NCI-H748 (cell line): ENCODE results near the gene SMIM35.
"Not testable (repeated sequence)": the region's sequence is repeated elsewhere in the genome, so short reads cannot be mapped to it uniquely, and the experiment has no call there.

Experiments used
- DNase-seq: peaks from one replicate; lab custom pipeline; 2025; ENCODE audit not compliant: unreplicated experiment; lab: John Stamatoyannopoulos, UW

SMIM35 gene

DNA sequence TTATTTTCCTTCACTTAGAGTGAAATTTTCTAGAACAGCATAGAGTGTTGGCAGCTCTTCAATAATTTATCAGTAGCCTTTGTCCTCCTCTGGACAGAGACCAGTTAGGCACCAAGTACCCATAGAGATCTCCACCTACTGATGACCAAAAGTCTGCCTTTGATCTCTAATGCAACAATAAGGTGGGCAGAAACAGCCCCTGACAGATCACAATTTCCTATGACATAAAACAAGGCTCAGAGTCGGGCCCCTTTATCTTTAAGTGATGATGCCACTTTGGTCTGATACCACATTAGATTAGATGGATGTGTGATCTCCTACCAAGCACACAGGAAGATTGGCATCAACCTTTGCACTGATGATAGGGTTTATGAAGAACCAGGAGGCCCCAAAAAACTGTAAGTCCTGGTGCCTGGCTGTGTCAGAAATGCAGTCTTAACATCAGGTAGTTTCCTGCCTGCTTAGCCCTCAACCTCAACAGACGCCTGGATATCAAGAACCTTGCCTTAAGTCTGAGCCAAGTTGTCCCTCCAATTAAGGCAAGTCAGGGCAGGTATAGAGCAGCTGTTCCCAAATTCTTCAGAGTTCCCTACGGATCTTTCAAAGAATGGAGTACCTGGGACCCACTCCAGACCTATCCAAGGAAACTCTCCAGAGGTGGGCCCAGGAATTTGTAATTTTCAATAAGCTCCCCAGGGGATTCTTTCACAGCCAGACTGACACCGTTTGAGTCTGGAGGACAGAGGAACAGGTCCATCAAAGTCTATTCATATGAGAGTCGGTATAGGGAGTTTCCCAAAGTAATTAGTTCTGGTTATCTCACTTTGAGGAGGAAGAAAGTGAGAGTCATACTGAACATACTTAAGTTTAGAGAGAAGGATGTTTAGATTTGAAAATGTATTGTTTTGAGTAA, 40.5 kb downstream of the SMIM35 start:
- DNase-seq: no peak

DNA sequence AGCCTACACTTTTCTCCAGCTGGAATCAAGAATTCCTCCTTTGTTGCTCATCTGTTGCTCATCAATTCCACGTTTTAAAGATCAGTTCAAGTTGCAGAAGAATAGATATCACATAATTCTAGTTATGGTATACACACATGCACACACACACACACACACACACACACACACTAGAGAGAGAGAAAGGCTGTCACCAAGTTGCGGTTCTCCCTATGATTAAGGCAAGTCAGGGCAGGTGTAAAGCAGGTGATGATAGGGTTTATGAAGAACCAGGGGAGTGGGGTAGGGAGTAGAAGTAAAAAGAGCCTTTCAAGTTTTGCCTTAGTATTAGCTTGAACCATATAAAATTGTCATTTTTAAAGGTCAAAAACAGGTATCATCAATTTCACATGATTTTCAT, 41.6 kb downstream of the SMIM35 start:
- no peak for DNase-seq

DNA sequence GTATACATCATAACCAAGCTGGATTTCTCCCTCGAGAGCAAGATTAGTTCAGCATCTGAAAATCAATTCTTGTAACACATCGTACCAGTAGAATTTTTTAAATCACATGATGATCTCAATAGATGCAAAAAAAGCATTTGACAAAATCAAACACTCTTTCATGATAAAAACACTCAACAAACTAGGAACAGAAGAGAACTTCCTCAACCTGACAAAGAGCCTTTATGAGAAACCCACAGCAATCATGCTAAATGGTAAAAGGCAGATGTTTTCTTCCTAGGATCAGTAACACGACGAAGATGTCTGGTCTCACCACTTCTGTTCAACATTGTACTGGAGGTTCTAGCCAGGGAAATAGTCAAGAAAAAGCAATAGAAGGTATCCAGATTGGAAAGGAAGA, 44.0 kb downstream of the SMIM35 start:
- no peak for DNase-seq

DNA sequence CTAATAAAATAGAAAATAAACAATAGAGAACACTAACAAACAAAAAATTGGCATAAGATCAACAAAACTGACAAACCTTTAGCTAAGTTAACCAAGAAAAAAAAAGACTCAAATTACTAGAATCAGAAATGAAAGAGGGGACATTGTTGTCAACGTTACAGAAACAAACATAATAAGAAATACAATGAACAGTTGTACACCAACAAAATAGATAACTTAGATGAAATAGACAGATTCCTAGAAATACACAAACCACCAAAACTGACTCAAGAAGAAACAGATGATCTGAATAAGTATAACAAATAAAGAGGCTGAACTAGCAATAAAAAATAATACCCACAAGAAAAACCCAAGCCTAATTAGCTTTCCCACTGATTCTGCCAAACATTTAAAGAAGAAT, 44.6 kb downstream of the SMIM35 start:
- DNase-seq: no peak

DNA sequence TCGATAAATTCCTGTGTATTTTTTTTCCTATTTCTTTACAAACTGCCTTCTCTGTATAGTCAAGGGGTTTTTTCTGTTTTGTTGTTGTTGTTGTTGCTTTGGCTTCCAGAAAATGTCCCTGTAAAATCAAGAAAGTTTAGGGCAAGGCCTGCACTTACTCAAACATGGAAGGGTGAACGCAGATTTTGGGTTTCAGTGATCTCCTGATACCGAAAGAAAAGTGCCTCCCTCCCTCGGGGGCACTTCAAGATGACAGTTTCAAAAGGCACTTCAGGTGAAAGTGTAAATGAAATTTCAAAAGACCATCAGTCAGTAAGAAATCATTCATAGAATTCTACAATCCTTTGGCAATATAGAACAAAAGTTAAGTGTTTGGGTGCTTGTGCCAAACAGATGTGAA, 53.3 kb downstream of the SMIM35 start:
- DNase-seq: no peak

DNA sequence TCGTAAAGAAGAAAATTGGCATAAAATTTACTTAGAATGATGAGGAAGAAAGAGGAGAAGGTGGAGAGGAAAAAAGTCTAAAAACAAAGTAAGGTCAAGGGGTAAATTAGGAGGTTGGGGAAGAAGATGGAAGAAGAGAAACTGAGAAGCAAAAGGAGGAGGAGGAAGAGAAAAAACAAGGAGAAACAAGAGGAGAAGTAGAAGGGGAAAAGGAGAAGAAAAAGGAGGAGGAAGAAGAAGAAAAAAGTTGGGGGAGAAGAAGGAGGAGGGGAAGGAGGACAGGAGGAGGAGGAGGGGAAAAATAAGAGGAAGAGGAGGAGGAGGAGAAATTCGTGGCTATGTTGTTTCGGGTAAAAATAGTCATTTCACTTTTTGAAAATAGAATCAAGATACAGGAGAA, 58.1 kb downstream of the SMIM35 start:
- no peak for DNase-seq

DNA sequence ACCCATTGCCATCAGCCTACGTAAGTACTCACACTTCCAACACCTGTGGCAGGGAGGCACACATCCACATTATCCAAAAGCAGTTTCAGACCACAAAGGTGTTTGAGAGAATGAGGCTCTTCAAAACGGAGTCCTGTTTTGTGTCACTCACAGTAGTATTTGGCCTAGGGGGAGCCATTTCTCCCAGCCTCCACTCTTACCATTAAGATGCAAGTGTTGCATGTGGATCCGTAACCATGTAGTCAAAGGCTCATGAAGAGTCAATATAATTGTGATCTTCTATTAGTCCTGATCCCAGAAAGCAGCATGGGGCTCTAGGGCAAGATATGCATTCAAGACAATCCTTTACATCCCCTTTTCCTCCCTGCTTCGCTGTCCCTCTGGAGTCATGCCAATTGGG, 59.1 kb downstream of the SMIM35 start:
- DNase-seq: no peak

DNA sequence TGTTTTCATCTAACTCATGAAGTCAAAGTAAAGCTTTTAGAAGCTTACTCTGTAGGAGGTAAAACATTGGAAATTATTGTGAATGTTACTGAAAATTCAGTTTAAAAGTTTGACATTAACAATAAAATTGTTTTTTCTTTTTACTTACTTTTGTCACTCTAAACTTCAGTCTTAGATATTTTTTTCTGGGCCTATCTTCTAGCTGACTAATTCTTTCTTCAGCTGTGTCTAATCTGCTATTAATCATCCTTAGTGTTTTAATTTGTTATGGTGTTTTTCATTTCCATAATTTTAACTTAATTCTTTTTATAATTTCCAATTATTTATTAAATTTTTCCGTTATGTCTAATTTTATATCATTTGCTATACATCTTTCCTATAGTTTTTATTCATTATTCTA, 65.6 kb downstream of the SMIM35 start:
- DNase-seq: no peak

DNA sequence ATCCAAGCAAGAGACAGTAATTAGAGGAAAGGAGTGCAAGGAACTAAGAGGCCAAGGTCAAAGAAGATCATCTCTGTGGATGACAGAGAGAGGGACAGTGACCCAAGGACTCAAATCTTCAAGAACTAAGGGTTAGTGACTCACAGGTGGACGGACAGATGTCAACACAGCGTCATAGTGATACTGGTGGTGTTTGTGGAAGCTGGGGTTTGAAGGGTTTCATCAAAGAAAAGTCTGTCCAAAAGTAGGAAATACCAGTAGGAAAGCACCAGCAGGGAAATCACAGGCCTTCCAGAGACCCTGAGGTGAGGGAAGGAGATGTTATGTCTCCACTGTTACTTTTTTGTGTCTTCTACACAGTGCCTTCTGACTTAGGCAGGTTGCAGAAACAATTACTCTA, 68.4 kb downstream of the SMIM35 start:
- no peak for DNase-seq

DNA sequence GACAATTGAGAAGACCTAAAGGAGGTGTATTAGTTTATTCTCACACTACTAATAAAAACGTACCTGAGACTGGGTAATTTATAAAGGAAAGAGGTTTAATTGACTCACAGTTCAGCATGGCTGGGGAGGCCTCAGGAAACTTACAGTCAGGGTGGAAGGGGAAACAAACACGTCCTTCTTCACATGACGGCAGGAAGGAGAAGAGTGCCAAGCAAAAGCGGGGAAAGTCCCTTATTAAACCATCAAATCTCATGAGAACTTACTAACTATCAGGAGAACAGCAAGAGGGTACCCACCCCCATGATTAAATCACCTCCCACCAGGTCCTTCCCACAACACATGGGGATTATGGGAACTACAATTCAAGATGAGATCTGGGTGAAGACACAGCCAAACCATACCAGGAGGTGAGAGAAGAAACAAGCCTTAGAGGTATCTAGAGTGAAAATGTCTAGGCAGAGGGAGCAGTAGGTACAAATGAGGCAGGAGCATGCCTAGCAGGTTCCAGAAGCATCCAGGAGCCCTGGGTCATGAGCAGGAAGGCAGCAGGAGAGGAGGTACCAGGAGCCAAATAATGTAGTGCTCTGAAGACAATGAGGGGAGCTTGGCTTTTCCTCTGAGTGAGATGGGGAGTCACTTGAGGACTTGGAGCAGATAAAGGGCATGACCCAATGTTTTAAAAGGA, 69.0 kb downstream of the SMIM35 start:
- DNase-seq: no peak

DNA sequence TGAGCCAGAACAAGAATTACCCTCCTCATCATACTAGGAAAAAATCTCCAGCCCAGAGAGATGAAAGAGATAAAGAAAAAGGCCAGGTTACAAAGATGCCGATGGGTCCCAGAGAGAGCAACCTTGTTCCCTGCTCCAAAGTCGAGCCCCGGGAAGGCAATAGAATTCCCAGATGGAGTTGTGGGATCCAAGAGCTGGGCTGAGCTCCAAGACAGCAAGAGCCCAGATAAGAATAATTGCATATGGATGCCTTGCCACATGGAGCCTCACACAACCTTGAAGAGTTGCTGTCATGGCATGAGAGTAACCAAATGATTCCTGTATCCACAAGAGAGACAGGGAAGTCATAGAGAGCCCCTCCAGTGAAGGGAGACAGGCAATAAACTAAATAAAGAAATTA, 69.7 kb downstream of the SMIM35 start:
- DNase-seq: no peak

DNA sequence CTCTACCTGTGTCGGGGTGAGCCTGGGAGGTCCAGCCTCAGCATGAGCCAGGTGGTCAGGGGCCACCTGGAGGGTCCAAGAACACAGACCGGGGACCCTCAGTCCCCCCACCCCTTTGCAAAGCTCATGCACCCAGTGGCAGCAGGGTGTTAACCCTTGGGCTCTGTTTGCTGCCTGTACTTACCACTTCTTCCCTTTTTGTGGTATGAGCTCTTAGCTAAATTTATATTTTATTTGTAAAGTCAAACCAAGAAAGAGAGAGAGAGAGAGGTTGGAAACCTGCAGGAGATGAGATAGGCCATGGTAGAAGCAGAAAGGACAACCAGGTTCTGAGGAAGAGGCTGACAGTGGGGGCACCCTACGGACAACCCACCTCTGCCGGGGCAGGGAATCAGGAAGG, 70.7 kb downstream of the SMIM35 start:
- DNase-seq: no peak

DNA sequence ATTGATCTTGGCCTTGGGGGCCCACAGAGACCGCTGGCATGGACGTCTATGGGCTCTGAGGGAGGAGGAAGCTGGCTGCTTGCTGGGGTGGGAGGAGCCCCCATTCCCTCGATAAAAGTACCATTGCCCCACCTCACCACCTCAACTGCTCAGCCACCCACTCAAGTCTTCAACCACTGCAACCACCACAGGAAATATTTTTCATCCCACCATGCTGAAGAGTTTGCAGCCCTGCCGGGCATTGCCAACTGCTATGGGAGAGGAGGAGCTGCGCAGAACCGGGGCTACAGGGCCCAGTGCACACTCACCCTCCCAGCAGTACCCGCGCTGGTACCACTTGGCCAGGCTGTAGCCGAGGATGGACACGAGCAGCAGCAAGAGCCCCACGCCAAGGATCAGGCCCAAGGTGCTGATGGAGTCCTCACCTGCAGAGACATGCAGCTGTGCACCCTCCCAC, 71.3 kb downstream of the SMIM35 start:
- no peak for DNase-seq

DNA sequence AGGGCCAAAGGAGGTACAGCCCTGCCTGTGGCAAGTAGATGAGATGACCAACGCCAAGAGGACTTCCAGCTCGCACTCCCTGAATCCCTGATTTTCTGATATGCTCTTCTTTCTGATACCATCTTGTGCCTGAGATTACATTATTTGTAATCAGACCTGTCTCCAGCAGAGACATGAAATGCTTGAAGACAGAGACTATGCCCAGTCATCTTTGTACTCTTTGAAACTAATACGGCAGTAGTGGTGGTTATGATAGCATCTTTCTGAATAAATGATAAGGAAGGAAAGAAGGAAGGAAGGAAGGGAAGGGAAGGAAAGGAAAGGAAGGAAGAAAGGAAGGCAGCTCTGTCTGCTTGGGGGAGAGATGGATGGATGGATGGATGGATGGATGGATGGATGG, 72.7 kb downstream of the SMIM35 start:
- DNase-seq: no peak

DNA sequence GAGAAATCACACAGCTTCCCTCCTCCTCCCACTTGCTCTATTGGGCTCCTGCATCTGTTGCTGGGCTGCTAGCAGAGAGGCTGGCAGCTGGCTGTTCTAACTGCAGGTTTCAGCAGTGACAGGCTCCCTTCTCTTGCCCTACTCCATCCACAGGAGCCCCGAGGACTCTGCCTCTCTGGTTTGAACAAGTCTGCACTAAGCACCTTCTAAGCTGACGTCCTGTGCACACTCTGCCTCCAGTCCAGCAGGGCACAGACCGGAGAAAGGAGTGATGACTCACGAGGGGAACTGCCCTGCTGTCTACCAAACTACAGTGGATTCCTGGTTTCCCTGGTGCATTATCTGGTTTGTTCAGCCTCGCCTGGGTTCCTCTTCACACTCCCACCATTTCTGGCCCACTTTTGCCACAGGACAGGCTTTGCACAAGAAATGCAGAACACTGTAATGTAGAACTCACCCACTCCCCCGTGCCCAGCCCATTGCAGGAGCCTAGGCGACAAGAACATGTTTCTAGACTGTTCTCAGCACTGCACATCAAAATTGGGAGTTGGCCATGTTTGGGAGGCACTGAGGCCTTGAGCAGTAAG, 74.6 kb downstream of the SMIM35 start:
- DNase-seq: no peak

DNA sequence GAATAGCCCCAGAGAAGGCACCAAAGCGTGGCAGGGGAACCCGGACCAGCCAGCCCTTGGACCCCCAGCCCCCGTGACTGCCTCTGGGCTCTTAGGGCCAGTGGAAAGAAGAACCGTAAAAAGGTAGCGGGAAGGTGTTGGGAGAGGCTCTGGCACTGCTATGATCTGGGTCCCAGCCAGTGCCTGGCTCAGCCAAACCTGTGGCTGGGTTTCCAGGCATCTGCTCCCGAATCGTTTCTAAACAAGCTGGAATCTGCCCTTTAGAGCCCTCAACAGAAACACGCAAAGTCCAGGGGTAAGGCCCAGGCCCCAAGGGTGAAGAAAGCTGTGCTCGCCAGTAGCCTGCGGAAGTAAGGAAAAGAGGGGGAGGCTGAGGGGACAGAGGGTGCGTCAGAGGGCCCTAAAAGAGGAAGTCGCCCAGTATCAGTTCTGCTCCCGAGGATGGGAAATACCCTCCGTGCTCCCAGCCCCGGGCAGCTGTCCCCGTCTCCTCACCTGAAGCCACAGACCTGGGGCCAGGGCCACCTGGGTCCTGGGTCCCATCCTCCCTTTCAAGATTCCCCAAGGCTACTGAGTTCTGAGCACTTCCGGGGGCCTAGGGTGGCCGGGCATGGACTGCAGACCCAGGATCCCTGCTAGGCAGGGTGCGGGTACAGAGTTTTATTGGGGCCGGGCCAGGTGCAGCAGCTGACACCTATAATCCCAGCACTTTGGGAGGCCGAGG, 75.9 kb downstream of the SMIM35 start:
- DNase-seq: no peak

DNA sequence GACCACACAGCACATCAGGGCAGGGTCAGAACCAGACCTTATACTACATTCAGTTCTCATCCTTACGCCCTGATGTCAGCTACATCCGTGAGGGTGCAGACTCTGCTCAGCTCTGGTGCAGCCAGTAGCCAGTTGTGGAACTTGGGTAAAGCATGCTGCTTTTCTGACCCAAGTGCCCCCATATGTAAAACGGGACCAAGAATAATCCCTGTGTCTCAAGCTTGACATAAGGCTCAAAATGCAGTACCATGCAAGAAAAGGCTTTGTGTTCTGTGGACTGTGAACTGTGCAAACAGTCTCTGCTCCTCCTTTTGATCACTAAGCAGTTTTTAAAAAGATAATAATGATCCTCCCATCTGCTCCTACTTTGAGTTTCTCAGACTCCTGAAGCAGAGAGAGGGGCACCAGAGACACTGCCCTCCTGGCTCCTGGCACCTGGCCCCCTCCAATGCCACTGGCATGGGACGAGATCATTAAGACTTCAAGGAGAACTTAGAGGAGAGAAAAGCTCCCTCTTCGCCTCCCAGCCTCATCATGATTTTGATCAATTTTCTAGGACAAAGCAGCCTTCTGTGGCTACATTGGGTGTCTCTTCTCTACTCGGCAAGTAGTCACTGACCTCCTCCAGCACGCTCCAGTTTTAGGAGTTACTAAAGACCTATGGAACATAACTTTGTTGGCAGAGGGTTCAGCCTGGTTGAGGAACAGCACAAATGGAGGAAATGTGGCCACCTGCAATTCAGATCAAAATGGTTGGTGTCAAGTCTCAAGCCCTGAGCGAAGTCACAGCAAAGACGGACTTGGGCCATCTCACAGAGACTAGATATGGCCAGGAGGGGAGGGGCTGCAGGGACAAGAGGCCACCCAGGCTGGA, 76.7 kb downstream of the SMIM35 start:
- no peak for DNase-seq

DNA sequence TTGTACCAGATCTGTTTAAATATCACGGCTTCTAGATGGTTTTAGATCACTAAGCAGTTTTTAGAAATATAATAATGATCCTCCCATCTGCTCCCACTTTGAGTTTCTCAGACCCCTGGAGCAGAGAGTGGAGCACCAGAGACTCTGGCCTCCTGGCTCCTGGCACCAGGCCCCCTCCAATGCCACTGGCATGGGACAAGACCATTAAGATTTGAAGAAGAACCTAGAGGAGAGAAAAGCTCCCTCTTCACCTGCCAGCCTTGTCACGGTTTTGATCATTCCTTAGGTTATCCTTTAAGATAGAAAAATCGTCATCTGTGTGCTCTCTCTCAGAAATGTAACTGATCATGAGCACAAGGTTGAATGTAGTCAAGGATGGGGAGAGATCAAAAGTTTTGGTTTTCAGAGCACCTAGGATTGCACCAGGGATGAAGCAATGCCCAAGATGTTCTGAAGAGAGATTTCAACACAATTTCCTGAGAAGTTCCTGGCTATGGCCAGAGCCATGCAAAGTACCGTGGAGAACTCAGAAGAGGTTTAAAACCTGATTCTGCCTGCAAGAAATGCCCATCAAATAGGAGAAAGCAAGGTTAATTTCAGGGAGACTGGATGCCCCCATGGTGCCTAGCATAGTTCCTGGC, 78.4 kb downstream of the SMIM35 start:
- no peak for DNase-seq

DNA sequence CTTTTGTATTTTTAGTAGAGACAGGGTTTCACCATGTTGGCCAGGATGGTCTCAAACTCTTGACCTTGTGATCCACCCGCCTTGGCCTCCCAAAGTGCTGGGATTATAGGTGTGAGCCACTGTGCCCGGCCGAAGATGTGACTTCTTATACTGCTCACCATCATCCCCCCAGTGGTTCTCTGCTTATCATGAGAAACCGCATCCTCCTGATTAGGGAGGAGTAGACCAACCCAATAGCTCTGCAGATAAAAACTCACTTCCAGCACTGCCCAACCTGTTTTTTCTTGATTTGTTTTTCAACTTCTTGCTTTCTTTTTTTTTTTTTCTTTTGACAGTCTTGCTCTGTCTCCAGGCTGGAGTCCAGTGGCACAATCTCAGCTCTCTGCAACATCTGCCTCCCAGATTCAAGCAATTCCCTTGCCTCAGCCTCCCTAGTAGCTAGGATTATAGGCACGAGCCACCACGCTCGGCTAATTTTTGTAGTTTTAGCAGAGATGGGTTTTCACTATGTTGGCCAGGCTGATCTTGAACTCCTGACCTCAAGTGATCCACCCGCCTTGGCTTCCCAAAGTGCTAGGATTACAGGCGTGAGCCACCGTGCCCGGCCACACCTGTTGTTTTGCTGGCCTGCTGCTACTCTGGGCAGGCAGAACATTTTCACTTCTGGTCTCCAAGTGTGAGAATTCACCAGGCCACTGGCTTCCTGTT, 79.0 kb downstream of the SMIM35 start:
- DNase-seq: not testable (repeated sequence)
